Uterus (tissue), 2 donors: ENCODE measurements around the gene CDH13.

Source experiments
- CTCF ChIP-seq, 4 experiments: fragments of 200-600 bp in 2 of 4; fragments of 450-650 bp in 2 of 4; sonication (generic) in 2 of 4; IDR thresholded peaks; one replicate each; pipeline ENCODE4 v1.5.1; 2016 to 2019; ENCODE audit warnings: antibody characterized with exemption in 4 of 4, mild to moderate bottlenecking in 2 of 4, moderate library complexity in 1 of 4
- POLR2A ChIP-seq, 2 donors: fragments of 450-650 bp; IDR thresholded peaks; one replicate each; pipeline ENCODE4 v1.6.1; 2016; ENCODE audit warnings: antibody characterized with exemption in 2 of 2, mild to moderate bottlenecking in 1 of 2, moderate library complexity in 1 of 2

- TF ChIP-seq CTCF (IDR thresholded peaks at IDR 0.05) (no peak), POLR2A (IDR thresholded peaks at IDR 0.05) (no peak)
These were observed 240.7 kb downstream of the CDH13 start for GRCh38 chr16:82867485-82867884.
